Stomach smooth muscle (tissue), 2 donors: ENCODE results near the gene KRT8.
"Not testable (repeated sequence)": the region's sequence is repeated elsewhere in the genome, so short reads cannot be mapped to it uniquely, and the experiment has no call there.

ENCODE experiments used
- H3K27ac ChIP-seq: one replicate; pipeline ENCODE4 v1.7.0; 2013; ENCODE audit warnings: mild to moderate bottlenecking, low read length, inconsistent platforms
- H3K27me3 ChIP-seq, 2 donors: one replicate each; pipeline ENCODE4 v1.7.0; 2013; ENCODE audit warnings: low read length in 2 of 2; ENCODE audit not compliant: insufficient read depth in 2 of 2, control insufficient read depth in 1 of 2
- H3K36me3 ChIP-seq, 2 donors: one replicate each; pipeline ENCODE4 v1.7.0; 2013; ENCODE audit warnings: low read length in 2 of 2; ENCODE audit not compliant: control insufficient read depth in 2 of 2, insufficient read depth in 2 of 2
- H3K4me1 ChIP-seq: one replicate; pipeline ENCODE4 v1.7.0; 2013; ENCODE audit warnings: low read length; ENCODE audit not compliant: control insufficient read depth, insufficient read depth
- H3K4me3 ChIP-seq, 2 donors: one replicate each; pipeline ENCODE4 v1.7.0; 2013; ENCODE audit warnings: low read length in 2 of 2
- H3K9ac ChIP-seq, 2 donors: one replicate each; pipeline ENCODE4 v1.7.0; 2013; ENCODE audit warnings: low read length in 2 of 2, mild to moderate bottlenecking in 1 of 2
- H3K9me3 ChIP-seq, 2 donors: one replicate each; pipeline ENCODE4 v1.7.0; 2013; ENCODE audit warnings: low read length in 2 of 2; ENCODE audit not compliant: control insufficient read depth in 2 of 2
- donor health status: healthy.
- donor health status: Pancreatic carcinoma.

Gene KRT8

GRCh38 chr12:52857500-52857899, 47.4 kb downstream of the KRT8 start:
- Histone ChIP-seq H3K9ac (no peak overlapping the region), H3K4me1 (peaks cover 6% of the 10 kb centered on the region), H3K27ac (no peak overlapping the region), H3K27me3 (no peaks in the 10 kb centered on the region), H3K36me3 (no peaks in the 10 kb centered on the region), H3K4me3 (no peak overlapping the region), H3K9me3 (no peaks in the 10 kb centered on the region)

- Histone ChIP-seq H3K27me3 (peaks cover 0 to 2% of the 10 kb centered on the region in 2 donors), H3K9me3 (no peaks in the 10 kb centered on the region), H3K4me3 (no peak overlapping the region), H3K9ac (no peak overlapping the region), H3K4me1 (peaks cover 6% of the 10 kb centered on the region), H3K36me3 (no peaks in the 10 kb centered on the region), H3K27ac (no peak overlapping the region)
Observed at GRCh38 chr12:52856787-52857186, 48.1 kb downstream of the KRT8 start.

GRCh38 chr12:52856077-52856476, 48.8 kb downstream of the KRT8 start:
- not testable (repeated sequence) for H3K27ac ChIP-seq, H3K4me1 ChIP-seq, H3K9me3 ChIP-seq, H3K36me3 ChIP-seq, H3K4me3 ChIP-seq, H3K27me3 ChIP-seq, H3K9ac ChIP-seq

GRCh38 chr12:52851787-52852186, 53.1 kb downstream of the KRT8 start:
- Histone ChIP-seq H3K9ac (no peak overlapping the region), H3K4me1 (no peaks in the 10 kb centered on the region), H3K4me3 (no peak overlapping the region), H3K27ac (no peak overlapping the region), H3K9me3 (no peaks in the 10 kb centered on the region), H3K36me3 (no peaks in the 10 kb centered on the region), H3K27me3 (peaks cover 0 to 8% of the 10 kb centered on the region in 2 donors)

- no peaks in the 10 kb centered on the region for H3K4me1 ChIP-seq
- H3K27me3 ChIP-seq: peaks cover 0 to 8% of the 10 kb centered on the region in 2 donors
- H3K9me3 ChIP-seq: no peaks in the 10 kb centered on the region
- H3K4me3 ChIP-seq: no peak overlapping the region
- H3K27ac ChIP-seq: no peak overlapping the region
- H3K9ac ChIP-seq: no peak overlapping the region
- no peaks in the 10 kb centered on the region for H3K36me3 ChIP-seq
Observed at GRCh38 chr12:52850681-52851080, 54.2 kb downstream of the KRT8 start.

- no peak overlapping the region for H3K27ac ChIP-seq
- H3K4me3 ChIP-seq: no peak overlapping the region
- H3K9ac ChIP-seq: no peak overlapping the region
- no peaks in the 10 kb centered on the region for H3K36me3 ChIP-seq
- H3K4me1 ChIP-seq: no peaks in the 10 kb centered on the region
- no peaks in the 10 kb centered on the region for H3K9me3 ChIP-seq
- peaks cover 0 to 8% of the 10 kb centered on the region in 2 donors for H3K27me3 ChIP-seq
Observed at GRCh38 chr12:52849511-52849910, 55.4 kb downstream of the KRT8 start.

- H3K4me1 ChIP-seq: no peaks in the 10 kb centered on the region
- H3K27me3 ChIP-seq: peaks cover 0 to 8% of the 10 kb centered on the region in 2 donors
- H3K9me3 ChIP-seq: no peaks in the 10 kb centered on the region
- no peak within 1 kb of the TSS for H3K4me3 ChIP-seq
- H3K27ac ChIP-seq: no peak within 1 kb of the TSS
- H3K9ac ChIP-seq: no peak within 1 kb of the TSS
- no peaks in the 10 kb centered on the region for H3K36me3 ChIP-seq
Observed at GRCh38 chr12:52848661-52849255, 56.1 kb downstream of the KRT8 start, which contains the start of gene KRT78. Gene KRT78 (minus strand): TSS chr12:52848994. CDS start chr12:52848930, 64 bp downstream.

- peaks cover 0 to 8% of the 10 kb centered on the region in 2 donors for H3K27me3 ChIP-seq
- H3K36me3 ChIP-seq: no peaks in the 10 kb centered on the region
- no peaks in the 10 kb centered on the region for H3K4me1 ChIP-seq
- H3K4me3 ChIP-seq: no peak overlapping the region
- H3K9me3 ChIP-seq: no peaks in the 10 kb centered on the region
- H3K9ac ChIP-seq: no peak overlapping the region
- no peak overlapping the region for H3K27ac ChIP-seq
Observed at GRCh38 chr12:52847335-52848102, 57.4 kb downstream of the KRT8 start.
